Activated naive CD8-positive, alpha-beta T cell treated with anti-CD3 and anti-CD28 coated beads, Interleukin-2, amount 10 ng/mL, durations not matched to agents 7 days and 5 days (primary cell): ENCODE results near the gene CREG2. TPM values are rescaled to one million over a fixed set of nuclear protein-coding genes. Genes with fewer than 3 reads are reported as not detected.
A peak's percentile ranks its signal among the peaks of the same experiment; 100 is the strongest.

ENCODE experiments used
- ATAC-seq: fragments of 150-1000 bp; cut with Tn5 transposase; one replicate; pipeline ENCODE4 v1.10.0; 2021; ENCODE audit warnings: low read depth, moderate library complexity
- POLR2A ChIA-PET: fragments of 350-600 bp; sonication (Branson Sonifier 250); formaldehyde crosslinking; loops from one replicate; lab custom pipeline; 2021; ENCODE audit warnings: antibody characterized with exemption; lab: Charles Lee
- DNase-seq: peaks from one replicate; pipeline ENCODE4 v3.0.0; 2021
- H3K27ac Mint-ChIP-seq: one replicate; pipeline ENCODE4 v1.8.0; 2022; ENCODE audit warnings: mild to moderate bottlenecking, mixed read lengths
- H3K27me3 Mint-ChIP-seq: one replicate; pipeline ENCODE4 v1.8.0; 2022; ENCODE audit warnings: mild to moderate bottlenecking, moderate library complexity, mixed read lengths
- H3K36me3 Mint-ChIP-seq: one replicate; pipeline ENCODE4 v1.8.0; 2021; ENCODE audit warnings: mild to moderate bottlenecking, mixed read lengths
- H3K4me1 Mint-ChIP-seq: one replicate; pipeline ENCODE4 v1.8.0; 2021; ENCODE audit warnings: mixed read lengths
- H3K4me3 Mint-ChIP-seq: one replicate; pipeline ENCODE4 v1.8.0; 2022; ENCODE audit warnings: mild to moderate bottlenecking, moderate library complexity, mixed read lengths
- H3K9me3 Mint-ChIP-seq: one replicate; pipeline ENCODE4 v1.8.0; 2021; ENCODE audit warnings: mixed read lengths
- microRNA-seq: library from miRNA; unstranded; fragments of <30 nt; microRNA quantifications from one replicate; pipeline ENCODE4 v1.2.0, GENCODE V29; 2022
- total RNA-seq, 2 experiments: library from RNA; stranded (reverse); gene quantifications; one replicate each; pipeline ENCODE4 v1.2.3, GENCODE V29; 2021

CREG2 gene
- total RNA-seq, 2 experiments from 2014 or later, result not detected

DNA sequence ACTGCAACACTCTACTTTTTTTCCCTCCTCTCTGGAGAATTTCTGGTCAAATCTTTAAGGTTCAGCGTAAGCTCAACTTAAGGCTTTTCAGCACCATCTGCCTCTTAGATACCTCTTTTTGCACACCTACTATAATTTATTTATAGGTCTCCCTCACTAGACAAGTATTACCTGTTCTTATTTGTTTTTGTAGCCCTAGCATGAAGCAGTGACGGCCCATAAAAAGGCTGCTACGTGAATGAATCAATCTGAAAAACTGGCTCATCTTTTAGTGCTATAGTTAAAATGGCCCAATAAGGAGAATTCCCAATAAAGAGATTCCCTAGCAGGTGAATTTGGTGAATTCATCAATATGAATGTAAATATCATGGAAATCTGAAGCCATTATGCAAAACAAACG is 85.3 kb downstream of the CREG2 start:
- H3K36me3 Mint-ChIP-seq, result peaks cover 42% of the 10 kb centered on the region
- no peak overlapping the region for H3K27ac Mint-ChIP-seq
- H3K4me3 Mint-ChIP-seq, result peak overlapping the region; percentile 8

DNA sequence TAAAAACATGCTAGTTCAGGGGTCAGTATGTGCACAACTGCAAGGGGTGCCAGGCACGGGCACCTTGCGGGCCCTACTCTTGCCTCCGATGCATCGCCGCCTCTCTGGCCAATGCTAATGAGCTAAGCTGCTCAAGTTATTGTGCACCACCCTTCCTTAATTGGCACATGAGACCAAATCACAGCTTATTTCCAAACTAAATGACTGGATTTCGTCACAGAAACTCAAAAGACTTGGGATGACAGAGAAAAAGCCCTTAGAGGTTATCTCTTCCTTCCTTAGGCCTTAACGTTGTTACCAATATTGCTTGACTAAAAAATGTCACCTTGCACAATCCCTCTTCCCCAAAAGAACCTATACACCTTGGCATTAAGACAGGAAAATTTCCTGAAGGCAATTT is 86.5 kb downstream of the CREG2 start:
- H3K9me3 Mint-ChIP-seq, result no peaks in the 10 kb centered on the region
- no peak overlapping the region for H3K27ac Mint-ChIP-seq
- H3K4me3 Mint-ChIP-seq, result no peak overlapping the region
- DNase-seq (no peak), ATAC-seq (no peak)
- no peaks in the 10 kb centered on the region for H3K27me3 Mint-ChIP-seq
- H3K4me1 Mint-ChIP-seq, result peaks cover 70% of the 10 kb centered on the region
- POLR2A ChIA-PET, result interaction anchor here (1.7 kb wide), 1 partner anchor 8 kb away, joined by 5 read pairs; the partner anchor contains the start of gene RNF149
- peaks cover 34% of the 10 kb centered on the region for H3K36me3 Mint-ChIP-seq

More for the DNA sequence above, 85.3 kb downstream of the CREG2 start:
- Mint-ChIP-seq H3K27me3 (no peaks in the 10 kb centered on the region), H3K9me3 (no peaks in the 10 kb centered on the region), H3K4me1 (peaks cover 69% of the 10 kb centered on the region)
- no peak for DNase-seq
- ATAC-seq, result no peak
- POLR2A ChIA-PET, result no interaction called here

DNA sequence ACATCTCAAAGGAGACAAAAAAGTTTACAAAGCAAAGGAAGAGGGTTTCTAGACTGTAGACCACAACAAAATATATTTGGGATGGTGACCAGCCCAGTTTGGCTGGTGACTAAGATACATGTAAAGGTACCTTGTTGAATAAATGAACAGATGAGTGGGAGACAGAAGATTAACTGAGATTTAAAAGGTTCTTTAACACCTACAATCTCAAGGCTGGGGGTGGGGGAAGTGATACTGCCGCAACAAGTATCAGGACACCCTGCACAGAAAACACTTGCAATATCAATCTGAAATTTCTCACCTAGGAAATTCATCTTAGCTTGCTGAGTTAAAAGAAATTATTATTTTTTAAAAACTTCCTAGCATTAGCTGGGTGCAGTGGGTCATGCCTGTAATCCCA is 87.1 kb downstream of the CREG2 start:
- Mint-ChIP-seq H3K36me3 (peaks cover 28% of the 10 kb centered on the region), H3K4me3 (no peak overlapping the region), H3K9me3 (no peaks in the 10 kb centered on the region), H3K27ac (no peak overlapping the region), H3K4me1 (peaks cover 64% of the 10 kb centered on the region), H3K27me3 (no peaks in the 10 kb centered on the region)
- POLR2A ChIA-PET, result interaction anchor here (1.7 kb wide), 1 partner anchor 9 kb away, joined by 5 read pairs; the partner anchor contains the start of gene RNF149
- DNase-seq (no peak), ATAC-seq (no peak)

DNA sequence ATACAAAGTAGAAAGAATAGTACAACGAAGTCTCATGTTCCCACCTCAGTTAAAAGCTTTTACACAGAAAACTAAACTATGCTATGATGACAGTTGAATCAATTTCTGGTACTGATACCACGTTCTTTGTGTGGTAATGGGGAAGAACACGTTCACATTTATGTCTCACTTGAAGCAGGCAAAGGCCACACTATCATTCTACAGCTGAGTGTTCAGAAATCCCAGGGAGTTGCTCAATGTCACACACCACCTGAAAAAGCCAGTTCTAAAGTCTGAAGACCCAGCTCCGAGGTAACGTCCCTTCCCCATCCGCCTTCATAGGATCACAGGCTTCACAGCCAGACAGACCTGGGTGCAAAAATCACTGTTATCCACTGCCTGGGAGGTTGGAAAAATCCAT is 87.7 kb downstream of the CREG2 start:
- peaks cover 28% of the 10 kb centered on the region for H3K36me3 Mint-ChIP-seq
- no peak for DNase-seq
- ATAC-seq, result no peak
- no peaks in the 10 kb centered on the region for H3K9me3 Mint-ChIP-seq
- H3K27me3 Mint-ChIP-seq, result no peaks in the 10 kb centered on the region
- POLR2A ChIA-PET, result interaction anchor here (1.7 kb wide), 1 partner anchor 9 kb away, joined by 5 read pairs; the partner anchor contains the start of gene RNF149
- peaks cover 60% of the 10 kb centered on the region for H3K4me1 Mint-ChIP-seq
- no peak overlapping the region for H3K4me3 Mint-ChIP-seq
- no peak overlapping the region for H3K27ac Mint-ChIP-seq

DNA sequence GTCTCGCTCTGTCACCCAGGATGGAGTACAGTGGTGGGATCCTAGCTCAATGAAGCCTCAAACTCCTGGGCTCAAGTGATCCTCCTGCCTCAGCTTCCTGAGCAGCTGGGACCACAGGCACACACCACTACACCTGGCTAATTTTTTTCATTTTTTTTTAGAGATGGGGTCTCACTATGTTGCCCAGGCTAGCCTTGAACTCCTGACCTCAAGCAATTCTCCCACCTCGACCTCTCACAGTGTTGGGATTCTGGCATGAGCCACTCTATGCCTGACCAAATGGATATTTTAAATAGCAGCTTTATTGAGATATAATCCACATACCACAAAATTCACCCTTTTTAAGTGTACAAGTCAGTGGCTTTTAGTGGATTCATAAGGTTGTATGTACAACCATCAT is 89.9 kb downstream of the CREG2 start:
- Mint-ChIP-seq H3K27me3 (no peaks in the 10 kb centered on the region), H3K36me3 (peaks cover 25% of the 10 kb centered on the region), H3K27ac (no peak overlapping the region), H3K9me3 (no peaks in the 10 kb centered on the region), H3K4me1 (peaks cover 43% of the 10 kb centered on the region), H3K4me3 (no peak overlapping the region)
- no peak for DNase-seq
- POLR2A ChIA-PET, result interaction anchor here (0.6 to 1.7 kb wide), 2 partner anchors 11 to 544 kb away, joined by 5 read pairs; partner anchors contain the start of gene RNF149
- ATAC-seq, result no peak

DNA sequence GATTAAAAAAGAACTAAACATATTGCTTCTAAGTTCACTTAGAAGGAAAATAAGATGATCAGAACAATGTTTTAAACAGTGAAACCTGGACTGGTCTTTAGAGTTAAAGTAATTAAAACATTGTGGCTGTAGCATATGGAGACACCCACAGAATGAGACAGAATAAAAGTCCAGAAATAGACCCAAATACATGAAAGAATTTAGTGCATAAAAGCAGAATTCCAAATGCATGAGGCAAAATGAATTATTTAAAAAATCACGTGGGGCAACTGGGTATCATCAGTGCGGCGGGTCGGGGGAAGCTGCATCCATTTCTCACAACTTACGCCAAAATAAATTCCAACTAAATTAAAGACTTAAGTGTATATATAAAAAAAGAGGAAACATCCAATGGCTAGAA is 90.9 kb downstream of the CREG2 start:
- Mint-ChIP-seq H3K9me3 (no peaks in the 10 kb centered on the region), H3K4me3 (no peak overlapping the region), H3K27me3 (no peaks in the 10 kb centered on the region), H3K4me1 (peaks cover 37% of the 10 kb centered on the region), H3K36me3 (peaks cover 24% of the 10 kb centered on the region), H3K27ac (no peak overlapping the region)
- DNase-seq, result no peak
- ATAC-seq, result no peak
- POLR2A ChIA-PET, result no interaction called here

DNA sequence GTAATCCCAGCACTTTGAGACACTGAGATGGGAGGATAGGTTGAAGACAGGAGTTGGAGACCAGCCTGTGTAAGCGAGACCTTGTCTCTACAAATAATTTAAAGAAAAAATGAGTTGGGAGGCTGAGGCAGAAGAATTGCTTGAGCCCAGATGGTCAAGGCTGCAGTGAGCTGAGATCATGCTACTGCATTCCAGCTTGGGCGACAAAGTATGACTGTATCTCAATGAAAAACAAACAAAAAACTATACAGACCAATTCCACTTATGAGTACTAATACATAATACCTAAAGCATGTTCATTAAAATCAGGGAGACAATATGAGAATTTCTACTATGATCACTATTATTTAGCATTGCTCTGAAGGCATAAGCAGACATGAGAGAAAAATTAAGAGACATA is 91.4 kb downstream of the CREG2 start:
- Mint-ChIP-seq H3K4me1 (peaks cover 34% of the 10 kb centered on the region), H3K36me3 (peaks cover 24% of the 10 kb centered on the region), H3K27ac (no peak overlapping the region), H3K27me3 (no peaks in the 10 kb centered on the region), H3K9me3 (no peaks in the 10 kb centered on the region), H3K4me3 (no peak overlapping the region)
- ATAC-seq, result no peak
- no peak for DNase-seq
- POLR2A ChIA-PET, result interaction anchor here (1.2 kb wide), 1 partner anchor 13 kb away, joined by 5 read pairs; the partner anchor contains the start of gene RNF149

Small RNA genes lying within 50 kb of the gene (microRNA-seq; reads per million reads assigned to microRNA genes)
- 6.3 reads per million for gene MIR5696

Other genes with a start within 250 kb of the CREG2 start
- 1 to 10 TPM in 1 of 2 experiments, under 1 TPM in 1; 0.79 to 1.4 TPM for gene TBC1D8, start 236.1 kb downstream of the CREG2 start, total RNA-seq
- gene CNOT11, start 134.6 kb downstream of the CREG2 start, total RNA-seq, result 10 to 100 TPM; 64.2 to 65.0 TPM
- 10 to 100 TPM; 90.1 to 90.3 TPM for gene RNF149, start 78.8 kb downstream of the CREG2 start, total RNA-seq
- 1 to 10 TPM; 2.0 to 2.2 TPM for gene RFX8, start 87.6 kb upstream of the CREG2 start, total RNA-seq